CD14-positive monocyte (primary cell): ENCODE results near the gene ATG10. TPM values are rescaled to one million over a fixed set of nuclear protein-coding genes. Genes with fewer than 3 reads are reported as not detected.

Source experiments
- DNase-seq, 3 donors: peaks; one replicate each; pipeline ENCODE4 v3.0.0-alpha.2; 2011 to 2022
- H2AFZ ChIP-seq: 2 replicates; pipeline ENCODE4 v1.6.0; 2012; ENCODE audit warnings: mild to moderate bottlenecking, low read depth, low read length, inconsistent platforms; ENCODE audit not compliant: insufficient read depth, poor library complexity, severe bottlenecking
- H3K27ac ChIP-seq, 2 donors: 1 replicate in 1 of 2; 2 replicates in 1 of 2; pipeline ENCODE4 v1.5.1; 2012 to 2013; ENCODE audit warnings: low read length in 2 of 2, control low read depth in 1 of 2, inconsistent platforms in 1 of 2, low read depth in 1 of 2, mild to moderate bottlenecking in 1 of 2
- H3K27me3 ChIP-seq, 2 donors: one replicate each; pipeline versions ENCODE4 v1.6.0 to v1.6.1; 2011 to 2013; ENCODE audit warnings: low read length in 2 of 2; ENCODE audit not compliant: control insufficient read depth in 2 of 2, insufficient read depth in 2 of 2
- H3K36me3 ChIP-seq, 2 donors: replicated peaks in 1 of 2; 1 replicate in 1 of 2; 2 replicates in 1 of 2; pipeline versions ENCODE4 v1.5.1 to v1.6.1; 2012 to 2013; ENCODE audit warnings: low read length in 2 of 2, control low read depth in 1 of 2, inconsistent platforms in 1 of 2, mild to moderate bottlenecking in 1 of 2; ENCODE audit not compliant: insufficient read depth in 2 of 2, control insufficient read depth in 1 of 2
- H3K4me1 ChIP-seq, 2 donors: 1 replicate in 1 of 2; 2 replicates in 1 of 2; pipeline versions ENCODE4 v1.5.1 to v1.6.1; 2012 to 2013; ENCODE audit warnings: low read length in 2 of 2, control low read depth in 1 of 2, inconsistent platforms in 1 of 2, mild to moderate bottlenecking in 1 of 2, moderate library complexity in 1 of 2; ENCODE audit not compliant: insufficient read depth in 2 of 2, control insufficient read depth in 1 of 2
- H3K4me2 ChIP-seq: replicated peaks from 2 replicates; pipeline ENCODE3; 2012; ENCODE audit warnings: low read length, moderate library complexity, mild to moderate bottlenecking; ENCODE audit not compliant: poor library complexity, severe bottlenecking; ENCODE audit errors: extremely low read depth
- H3K4me3 ChIP-seq, 3 experiments: fragments of 200-600 bp in 1 of 3; sonication (generic) in 1 of 3; replicated peaks in 1 of 3; 1 replicate in 2 of 3; 2 replicates in 1 of 3; pipeline ENCODE4 v1.5.1; 2011 to 2013; ENCODE audit warnings: low read length in 3 of 3, mild to moderate bottlenecking in 3 of 3, control low read depth in 2 of 3, low read depth in 2 of 3, inconsistent platforms in 1 of 3, moderate library complexity in 1 of 3
- H3K79me2 ChIP-seq: 2 replicates; pipeline ENCODE4 v1.6.0; 2012; ENCODE audit warnings: mild to moderate bottlenecking, control low read depth, inconsistent platforms, low read length, moderate library complexity; ENCODE audit not compliant: insufficient read depth
- H3K9ac ChIP-seq: 2 replicates; pipeline ENCODE4 v1.6.0; 2017; ENCODE audit warnings: low read length, mild to moderate bottlenecking; ENCODE audit not compliant: insufficient read depth, poor library complexity, severe bottlenecking
- H3K9me3 ChIP-seq, 2 donors: replicated peaks in 1 of 2; 1 replicate in 1 of 2; 2 replicates in 1 of 2; pipeline versions ENCODE4 v1.5.1 to v1.6.1; 2012 to 2013; ENCODE audit warnings: low read length in 2 of 2, control low read depth in 1 of 2; ENCODE audit not compliant: control insufficient read depth in 1 of 2, insufficient read depth in 1 of 2
- H4K20me1 ChIP-seq: 2 replicates; pipeline ENCODE4 v1.6.0; 2012; ENCODE audit warnings: mild to moderate bottlenecking, low read length, control low read depth, moderate library complexity; ENCODE audit not compliant: insufficient read depth
- H3K27ac Mint-ChIP-seq, 7 donors: one replicate each; pipeline ENCODE4 v1.8.0; 2020; ENCODE audit warnings: mild to moderate bottlenecking in 7 of 7, mixed read lengths in 7 of 7, moderate library complexity in 6 of 7, inconsistent platforms in 2 of 7
- H3K27me3 Mint-ChIP-seq, 3 donors: one replicate each; pipeline ENCODE4 v1.8.0; 2021 to 2022; ENCODE audit warnings: low read depth in 3 of 3, mild to moderate bottlenecking in 3 of 3, mixed read lengths in 3 of 3, moderate library complexity in 3 of 3, inconsistent platforms in 1 of 3
- H3K36me3 Mint-ChIP-seq, 2 donors: one replicate each; pipeline ENCODE4 v1.8.0; 2020; ENCODE audit warnings: mixed read lengths in 2 of 2, inconsistent platforms in 1 of 2, mild to moderate bottlenecking in 1 of 2
- H3K4me1 Mint-ChIP-seq: one replicate; pipeline ENCODE4 v1.8.0; 2020; ENCODE audit warnings: mild to moderate bottlenecking, mixed read lengths
- H3K4me3 Mint-ChIP-seq, 2 donors: one replicate each; pipeline ENCODE4 v1.8.0; 2020; ENCODE audit warnings: mild to moderate bottlenecking in 2 of 2, mixed read lengths in 2 of 2, moderate library complexity in 1 of 2
- H3K9me3 Mint-ChIP-seq, 7 donors: one replicate each; pipeline ENCODE4 v1.8.0; 2020 to 2022; ENCODE audit warnings: mixed read lengths in 7 of 7, mild to moderate bottlenecking in 6 of 7, moderate library complexity in 6 of 7, inconsistent platforms in 2 of 7
- CTCF ChIP-seq: fragments of 200-600 bp; IDR thresholded peaks from one replicate; pipeline ENCODE4 v1.8.0; 2022; ENCODE audit warnings: antibody characterized with exemption, mild to moderate bottlenecking
- WGBS: methylation state at CpG from one replicate; pipeline ENCODE4 v1.1.5; 2013; ENCODE audit warnings: missing lambda C conversion rate; ENCODE audit not compliant: insufficient coverage; 5-methylcytosine and 5-hydroxymethylcytosine counted together
- intact Hi-C, 2 donors: fragments of 100-400 bp; cut with micrococcal nuclease; formaldehyde crosslinking; loops; one replicate each; pipeline versions ENCODE4 v1.15.0 to v1.15.1; 2023
- polyA plus RNA-seq, 3 donors: library from polyadenylated mRNA; depleted of rRNA in 1 of 3; unstranded in 2 of 3; stranded (reverse) in 1 of 3; fragments of 300-500 nt in 2 of 3; fragments of >200 nt in 1 of 3; fragmentation: Illumina TruSeq in 2 of 3; gene quantifications; 1 replicate in 2 of 3; 2 replicates in 1 of 3; pipeline ENCODE4 v1.2.3, GENCODE V29; 2012 to 2021

Gene ATG10
- polyA plus RNA-seq, 3 donors: 2.1 to 7.9 (median 5.6) TPM

GRCh38 chr5:82167372-82167935 is 195.6 kb downstream of the ATG10 start:
- no peaks in the 10 kb centered on the region for H3K4me1 ChIP-seq

DNA sequence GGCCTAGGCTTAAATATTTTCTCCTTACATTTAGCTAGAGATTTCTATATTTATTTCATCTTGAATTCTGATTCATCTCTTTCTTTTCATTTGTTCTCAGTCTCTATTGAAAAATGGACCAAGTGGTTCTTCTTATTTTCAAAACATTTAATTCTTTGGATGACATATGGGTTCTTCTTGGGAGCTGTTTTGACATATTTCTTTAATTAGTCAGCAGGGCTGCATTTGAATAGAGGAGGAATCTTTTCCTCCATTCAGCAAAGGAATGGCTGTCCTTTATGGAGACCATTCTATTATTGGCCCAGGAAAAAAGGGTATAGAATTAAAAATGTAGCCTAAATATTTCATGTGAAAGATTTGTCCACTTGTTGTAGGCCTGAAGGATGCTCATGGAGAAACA is 196.5 kb downstream of the ATG10 start:
- H3K4me3 Mint-ChIP-seq: no peak overlapping the region
- intact Hi-C loops: loop anchor here in 1 of 2 donors (10.0 kb wide), 1 partner anchor 743 kb away; no protein-coding TSS in a partner anchor
- no peaks in the 10 kb centered on the region for H3K36me3 ChIP-seq
- TF ChIP-seq CTCF: no peak
- H3K27me3 ChIP-seq: no peaks in the 10 kb centered on the region
- H2AFZ ChIP-seq: no peak overlapping the region
- no peaks in the 10 kb centered on the region for H3K4me1 ChIP-seq
- no peak overlapping the region for H3K4me2 ChIP-seq
- peaks cover 0 to 1% (median 0%) of the 10 kb centered on the region in 3 donors for H3K27me3 Mint-ChIP-seq
- no peak overlapping the region for H3K4me3 ChIP-seq
- DNase-seq: no peak
- H3K4me1 Mint-ChIP-seq: peaks cover 5% of the 10 kb centered on the region
- H3K79me2 ChIP-seq: no peaks in the 10 kb centered on the region
- no peaks in the 10 kb centered on the region for H3K36me3 Mint-ChIP-seq
- no peaks in the 10 kb centered on the region for H3K9me3 Mint-ChIP-seq
- H4K20me1 ChIP-seq: no peaks in the 10 kb centered on the region
- H3K9me3 ChIP-seq: no peaks in the 10 kb centered on the region
- no peak overlapping the region for H3K27ac ChIP-seq
- no peak overlapping the region for H3K9ac ChIP-seq
- peak overlapping the region in 1 of 7 donors; percentile 6 for H3K27ac Mint-ChIP-seq

More at GRCh38 chr5:82167372-82167935, 195.6 kb downstream of the ATG10 start:
- Histone ChIP-seq H4K20me1 (no peaks in the 10 kb centered on the region), H3K9ac (no peak overlapping the region), H3K27ac (no peak overlapping the region), H3K4me3 (no peak overlapping the region), H3K36me3 (no peaks in the 10 kb centered on the region), H3K27me3 (no peaks in the 10 kb centered on the region), H3K9me3 (no peaks in the 10 kb centered on the region), H3K4me2 (no peak overlapping the region), H2AFZ (no peak overlapping the region), H3K79me2 (no peaks in the 10 kb centered on the region)
- H3K36me3 Mint-ChIP-seq: no peaks in the 10 kb centered on the region
- TF ChIP-seq CTCF: no peak
- H3K9me3 Mint-ChIP-seq: no peaks in the 10 kb centered on the region
- H3K4me3 Mint-ChIP-seq: no peak overlapping the region
- no peak for DNase-seq
- H3K27ac Mint-ChIP-seq: peak overlapping the region in 1 of 7 donors; percentile 6
- 40% methylated on average over 1 of the region's 3 CpGs for WGBS
- peaks cover 5% of the 10 kb centered on the region for H3K4me1 Mint-ChIP-seq
- peaks cover 0 to 1% (median 0%) of the 10 kb centered on the region in 3 donors for H3K27me3 Mint-ChIP-seq
- intact Hi-C loops: loop anchor here in 1 of 2 donors (10.0 kb wide), 1 partner anchor 743 kb away; no protein-coding TSS in a partner anchor
